HepG2 (cell line): ENCODE data around the gene SMIM24. TPM values are rescaled to one million over a fixed set of nuclear protein-coding genes. Genes with fewer than 3 reads are reported as not detected.
A peak's percentile ranks its signal among the peaks of the same experiment; 100 is the strongest.

ENCODE experiments used
- CHD4 ChIP-seq: fragments of 200-600 bp; sonication (generic); IDR thresholded peaks from 2 replicates; pipeline ENCODE4 v1.7.0; 2017; ENCODE audit warnings: mild to moderate bottlenecking, low read length, borderline replicate concordance
- CREB1 ChIP-seq, 2 experiments: fragments of 450-650 bp in 1 of 2; IDR thresholded peaks; 2 replicates each; pipeline ENCODE4 v1.6.1; 2016 to 2017; ENCODE audit warnings: control low read depth in 1 of 2, mild to moderate bottlenecking in 1 of 2, missing compliant biosample characterization in 1 of 2, missing genetic modification characterization in 1 of 2
- ELF1 ChIP-seq: sonication (generic); formaldehyde crosslinking; IDR thresholded peaks from 2 replicates; pipeline ENCODE4 v1.4.0; 2020; ENCODE audit warnings: missing genetic modification reagents
- EZH2 ChIP-seq: conservative IDR thresholded peaks from 2 replicates; pipeline ENCODE4 v1.6.1; 2012; ENCODE audit warnings: mild to moderate bottlenecking, low read depth, low read length, moderate library complexity
- HNF4A ChIP-seq: sonication (generic); formaldehyde crosslinking; IDR thresholded peaks from 2 replicates; pipeline ENCODE4 v1.4.0; 2020; ENCODE audit warnings: missing genetic modification reagents
- KDM3A ChIP-seq: IDR thresholded peaks from 2 replicates; pipeline ENCODE4 v1.6.1; 2018; ENCODE audit warnings: low read depth, missing compliant biosample characterization
- KLF16 ChIP-seq, 2 experiments: sonication (generic) in 1 of 2; formaldehyde crosslinking in 1 of 2; IDR thresholded peaks; 2 replicates each; pipeline versions ENCODE4 v1.6.1 to v1.8.0; 2016 to 2023; ENCODE audit warnings: missing genetic modification reagents in 2 of 2, missing compliant biosample characterization in 1 of 2
- NCOA5 ChIP-seq: sonication (generic); formaldehyde crosslinking; IDR thresholded peaks from 2 replicates; pipeline ENCODE4 v1.4.0; 2020; ENCODE audit warnings: missing genetic modification reagents
- NFE2L1 ChIP-seq: sonication (generic); formaldehyde crosslinking; IDR thresholded peaks from 2 replicates; pipeline ENCODE4 v1.4.0; 2020; ENCODE audit warnings: missing genetic modification reagents, mild to moderate bottlenecking, borderline replicate concordance
- NR2F6 ChIP-seq, 2 experiments: IDR thresholded peaks; 2 replicates each; pipeline ENCODE4 v1.6.1; 2016; ENCODE audit warnings: antibody characterized with exemption in 1 of 2, mild to moderate bottlenecking in 1 of 2
- RBM22 ChIP-seq: fragments of 200-400 bp; formaldehyde crosslinking; optimal IDR thresholded peaks from 2 replicates; pipeline ENCODE3; 2017; ENCODE audit warnings: mild to moderate bottlenecking, low read length, moderate library complexity
- SCMH1 ChIP-seq: sonication (generic); formaldehyde crosslinking; IDR thresholded peaks from 2 replicates; pipeline ENCODE4 v1.9.0; 2021; ENCODE audit warnings: missing genetic modification reagents, mild to moderate bottlenecking, borderline replicate concordance
- SETDB1 ChIP-seq: sonication (generic); formaldehyde crosslinking; IDR thresholded peaks from 2 replicates; pipeline ENCODE4 v1.5.1; 2020; ENCODE audit warnings: missing genetic modification reagents, mild to moderate bottlenecking, borderline replicate concordance
- SKIL ChIP-seq: sonication (generic); formaldehyde crosslinking; IDR thresholded peaks from 2 replicates; pipeline ENCODE4 v1.8.0; 2022; ENCODE audit warnings: missing genetic modification reagents, mild to moderate bottlenecking, moderate library complexity, borderline replicate concordance
- SNAPC2 ChIP-seq: sonication (generic); formaldehyde crosslinking; IDR thresholded peaks from 2 replicates; pipeline ENCODE4 v1.8.1; 2022; ENCODE audit warnings: mild to moderate bottlenecking, missing genetic modification reagents
- SOX13 ChIP-seq, 3 experiments: fragments of 450-650 bp in 1 of 3; sonication (generic) in 1 of 3; formaldehyde crosslinking in 1 of 3; IDR thresholded peaks in 2 of 3; conservative IDR thresholded peaks in 1 of 3; 2 replicates each; pipeline versions ENCODE4 v1.5.0 to v1.6.1; 2016 to 2020; ENCODE audit warnings: antibody characterized with exemption in 1 of 3, mild to moderate bottlenecking in 1 of 3, missing compliant biosample characterization in 1 of 3, missing genetic modification reagents in 1 of 3, moderate library complexity in 1 of 3
- SRSF1 ChIP-seq: fragments of 200-400 bp; formaldehyde crosslinking; optimal IDR thresholded peaks from 2 replicates; pipeline ENCODE3; 2017; ENCODE audit warnings: mild to moderate bottlenecking, low read depth, low read length, moderate library complexity
- SRY ChIP-seq: sonication (generic); formaldehyde crosslinking; IDR thresholded peaks from 2 replicates; pipeline ENCODE4 v1.8.0; 2022; ENCODE audit warnings: mild to moderate bottlenecking, missing genetic modification reagents
- ZNF281 ChIP-seq: sonication (generic); formaldehyde crosslinking; IDR thresholded peaks from 2 replicates; pipeline ENCODE4 v1.4.0; 2020; ENCODE audit warnings: missing genetic modification reagents, borderline replicate concordance
- ZNF367 ChIP-seq: sonication (generic); formaldehyde crosslinking; IDR thresholded peaks from 2 replicates; pipeline ENCODE4 v1.4.0; 2020; ENCODE audit warnings: missing genetic modification reagents, borderline replicate concordance
- ZNF572 ChIP-seq: sonication (generic); formaldehyde crosslinking; IDR thresholded peaks from 2 replicates; pipeline ENCODE4 v1.5.1; 2020; ENCODE audit warnings: mild to moderate bottlenecking, missing genetic modification reagents
- ZNF747 ChIP-seq: sonication (generic); formaldehyde crosslinking; IDR thresholded peaks from 2 replicates; pipeline ENCODE4 v1.8.1; 2023; ENCODE audit warnings: missing genetic modification reagents, mild to moderate bottlenecking, borderline replicate concordance
- ZNF782 ChIP-seq: sonication (generic); formaldehyde crosslinking; IDR thresholded peaks from 2 replicates; pipeline ENCODE4 v1.4.0; 2020; ENCODE audit warnings: missing genetic modification reagents, mild to moderate bottlenecking, borderline replicate concordance
- ZNF879 ChIP-seq: sonication (generic); formaldehyde crosslinking; IDR thresholded peaks from 2 replicates; pipeline ENCODE4 v1.8.1; 2023; ENCODE audit warnings: missing genetic modification reagents
- polyA plus RNA-seq, 8 experiments: library from polyadenylated mRNA; depleted of rRNA in 3 of 8; stranded (reverse) in 7 of 8; unstranded in 1 of 8; fragments of >200 nt; fragmentation: Illumina TruSeq in 4 of 8; extraction: Trizol in 4 of 8; gene quantifications; 2 replicates each; pipeline versions ENCODE4 v1.2.1 to v1.2.3, GENCODE V29; 2011 to 2016; ENCODE audit warnings: low read depth in 4 of 8, missing spikeins in 1 of 8, mixed read lengths in 1 of 8; ENCODE audit not compliant: insufficient read depth in 1 of 8
- total RNA-seq, 5 experiments: library from RNA; depleted of rRNA; stranded (reverse); fragments of >200 nt; fragmentation: Illumina TruSeq; extraction: Trizol; gene quantifications; 2 replicates each; pipeline ENCODE4 v1.2.3, GENCODE V29; 2016; ENCODE audit warnings: low read depth in 1 of 5

Gene SMIM24
- total and polyA plus RNA-seq, 2 of the 13 experiments (the other 11 are each of a cell fraction or from before 2014, with no cell fraction given) = 11.2 to 70.6 TPM

- peak; percentile 82; the same call in 1 of the 2 replicates for TF ChIP-seq SRY
- TF ChIP-seq ZNF879 = no peak; the same call in 1 of the 2 replicates
- no peak for TF ChIP-seq ZNF281 (CRISPR knock-in tag)
- no peak for TF ChIP-seq SCMH1 (CRISPR knock-in tag)
- peak; percentile 48; the same call in 1 of the 2 replicates for TF ChIP-seq ZNF747
- no peak; the same call in 1 of the 2 replicates for TF ChIP-seq ZNF572 (CRISPR knock-in tag)
- no peak for TF ChIP-seq ZNF782 (CRISPR knock-in tag)
- TF ChIP-seq NCOA5 = no peak
- peak in 1 of 2 experiments; percentile 66; a peak in 2 of 4 replicates for TF ChIP-seq KLF16 (CRISPR knock-in tag; IDR thresholded peaks at IDR 0.05)
- no peak; the same call in 1 of the 2 replicates for TF ChIP-seq NFE2L1 (CRISPR knock-in tag)
- TF ChIP-seq ZNF367 (CRISPR knock-in tag) = no peak
- no peak for TF ChIP-seq NR2F6 (IDR thresholded peaks at IDR 0.05)
- peak; percentile 33; the same call in 1 of the 2 replicates for TF ChIP-seq NR2F6 (CRISPR knock-in tag; IDR thresholded peaks at IDR 0.05)
- no peak for TF ChIP-seq CREB1 (IDR thresholded peaks at IDR 0.05)
- no peak for TF ChIP-seq CREB1 (CRISPR knock-in tag; IDR thresholded peaks at IDR 0.05)
- TF ChIP-seq KDM3A (CRISPR knock-in tag) = peak; percentile 55; the same call in 1 of the 2 replicates
- TF ChIP-seq ELF1 (CRISPR knock-in tag) = no peak
- TF ChIP-seq CHD4 = no peak
- TF ChIP-seq HNF4A (CRISPR knock-in tag) = 0 out of 2 replicates have a peak, but pooled peaks have one; percentile 11
- no peak for TF ChIP-seq EZH2
- peak; percentile 78; the same call in 1 of the 2 replicates for TF ChIP-seq SNAPC2 (CRISPR knock-in tag)
- no peak for TF ChIP-seq RBM22
- TF ChIP-seq SKIL (CRISPR knock-in tag) = no peak; the same call in 1 of the 2 replicates
- peak; percentile 65; the same call in 1 of the 2 replicates for TF ChIP-seq SETDB1 (CRISPR knock-in tag)
- TF ChIP-seq SOX13 (IDR thresholded peaks at IDR 0.05) = no peak
- TF ChIP-seq SOX13 (CRISPR knock-in tag; conservative IDR thresholded peaks at IDR 0.05 in 1 of 2, IDR thresholded peaks at IDR 0.05 in 1 of 2) = no peak
- TF ChIP-seq SRSF1 = no peak
Measured at GRCh38 chr19:3481241-3482090, 1.1 kb upstream of the SMIM24 start (continued).
